ENCODE measurements around the gene RHOH.
"Not testable (repeated sequence)": the region's sequence is repeated elsewhere in the genome, so short reads cannot be mapped to it uniquely, and the experiment has no call there.

The RHOH gene, protein sequence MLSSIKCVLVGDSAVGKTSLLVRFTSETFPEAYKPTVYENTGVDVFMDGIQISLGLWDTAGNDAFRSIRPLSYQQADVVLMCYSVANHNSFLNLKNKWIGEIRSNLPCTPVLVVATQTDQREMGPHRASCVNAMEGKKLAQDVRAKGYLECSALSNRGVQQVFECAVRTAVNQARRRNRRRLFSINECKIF

DNA sequence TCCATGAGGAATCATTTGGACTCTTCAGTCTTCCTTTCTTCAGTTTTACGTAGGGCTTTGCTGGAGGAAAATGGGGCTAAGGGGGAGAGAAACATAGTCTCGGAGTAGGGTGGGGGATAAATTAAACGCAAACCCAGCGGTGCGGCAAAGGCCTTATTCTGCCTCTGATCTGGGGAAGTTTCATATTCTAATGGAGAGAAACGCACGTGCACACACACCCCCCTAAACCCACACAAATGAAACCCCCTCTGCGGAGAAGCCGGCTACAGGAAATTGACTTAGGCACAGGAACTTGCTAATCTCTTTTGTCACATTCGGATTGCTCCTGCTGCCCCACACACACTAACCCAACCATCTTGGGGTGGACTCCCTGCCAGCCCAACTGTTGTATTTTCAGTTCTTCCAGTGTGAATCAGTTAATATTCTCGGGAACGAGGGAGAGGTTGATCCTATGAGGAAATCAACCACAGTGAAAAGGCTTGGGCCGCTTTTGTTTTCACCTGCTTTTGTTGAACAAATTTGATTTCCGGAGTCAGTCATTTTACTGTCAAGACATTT lies at the start of gene RHOH:
TSS of gene RHOH (plus strand) at position 308 of the 558 bp plus-strand sequence. CDS start 46,356 bp downstream, outside the sequence.
- peak; percentile 66 for DNase-seq

DNA sequence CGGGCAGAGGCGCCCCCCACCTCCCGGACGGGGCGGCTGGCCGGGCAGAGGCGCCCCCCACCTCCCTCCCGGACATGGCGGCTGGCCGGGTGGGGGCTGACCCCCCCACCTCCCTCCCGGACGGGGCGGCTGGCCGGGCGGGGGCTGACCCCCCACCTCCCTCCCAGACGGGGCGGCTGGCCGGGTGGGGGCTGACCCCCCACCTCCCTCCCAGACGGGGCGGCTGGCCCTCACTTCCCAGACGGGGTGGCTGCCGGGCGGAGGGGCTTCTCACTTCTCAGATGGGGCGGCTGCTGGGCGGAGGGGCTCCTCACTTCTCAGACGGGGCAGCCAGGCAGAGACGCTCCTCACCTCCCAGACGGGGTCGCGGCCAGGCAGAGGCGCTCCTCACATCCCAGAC lies 49.3 kb upstream of the RHOH start:
- not testable (repeated sequence) for DNase-seq

DNA sequence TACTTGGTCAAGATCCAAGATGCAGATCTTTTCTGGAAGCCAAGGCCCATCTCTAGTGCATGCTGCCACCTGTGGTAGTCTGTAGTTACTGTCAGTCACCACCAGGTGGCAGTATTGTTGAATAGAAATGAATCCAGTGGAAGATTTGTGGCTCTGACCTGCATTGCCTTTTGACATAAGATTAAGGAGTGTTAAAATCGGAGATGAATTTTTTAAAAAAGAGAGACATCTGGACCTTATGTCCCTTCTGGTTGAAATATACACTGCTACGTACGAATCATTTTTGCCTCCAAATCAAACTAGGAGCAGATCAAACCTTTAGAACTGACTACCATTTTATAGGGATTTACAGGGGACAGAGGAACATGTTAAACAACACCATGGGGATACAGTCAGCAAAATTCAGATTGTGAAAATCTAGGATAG lies 46.9 kb upstream of the RHOH start:
- DNase-seq = peak; percentile 81

DNA sequence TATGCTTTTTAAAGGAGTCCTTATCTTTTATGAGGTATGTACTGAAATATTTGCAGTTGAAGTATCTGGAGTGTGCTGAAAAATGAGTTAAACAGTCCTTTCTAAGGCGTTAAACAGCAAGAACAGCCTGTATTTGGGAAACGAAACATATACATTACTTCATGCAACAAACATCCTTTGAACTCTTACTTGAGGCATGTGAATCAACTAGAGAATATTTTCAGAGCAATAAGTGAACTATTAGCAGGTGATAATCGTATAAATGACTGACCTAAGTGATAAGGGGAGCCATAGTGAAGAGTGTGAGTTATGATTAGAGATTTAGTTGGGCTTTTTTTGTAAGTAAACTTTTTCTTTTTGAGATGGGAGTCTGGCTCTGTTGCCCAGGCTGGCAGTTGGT lies 45.9 kb upstream of the RHOH start:
- DNase-seq = no peak

DNA sequence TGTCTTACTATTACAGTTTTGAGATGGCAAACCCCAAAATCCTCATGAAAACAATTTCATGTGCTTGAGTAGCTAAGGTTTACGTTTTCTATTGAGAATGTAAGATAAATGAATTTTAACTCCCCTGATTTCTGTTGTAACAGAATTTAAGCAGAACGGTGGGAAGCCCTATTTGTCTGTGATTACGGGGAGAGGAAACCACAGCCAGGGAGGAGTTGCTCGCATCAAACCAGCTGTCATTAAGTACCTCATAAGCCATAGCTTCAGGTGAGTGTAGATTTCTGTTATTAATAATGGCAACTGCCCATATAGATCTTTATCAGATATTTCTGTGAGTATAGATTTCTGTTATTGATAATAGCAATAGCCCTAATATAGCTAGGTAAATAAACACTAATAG lies 44.2 kb upstream of the RHOH start:
- DNase-seq = no peak

DNA sequence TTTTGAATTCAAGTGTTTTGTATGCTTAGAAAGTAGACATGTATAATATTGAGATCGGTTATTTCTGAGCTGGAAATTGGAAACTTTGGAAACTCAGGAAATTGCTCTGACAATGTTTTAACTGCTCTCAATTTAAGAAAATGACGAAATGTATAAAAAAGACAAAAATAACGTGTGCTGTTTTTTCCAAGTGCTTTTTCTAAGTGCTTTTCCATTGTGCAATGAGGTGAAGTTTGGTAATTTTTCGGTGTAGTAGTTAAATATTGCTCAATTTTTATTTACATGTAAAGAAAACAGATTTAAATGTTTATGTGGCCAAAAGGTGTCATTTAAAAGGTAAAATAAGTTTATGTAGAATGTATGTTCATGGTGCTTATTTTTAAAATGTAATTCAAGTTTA lies 39.4 kb upstream of the RHOH start:
- no peak for DNase-seq

DNA sequence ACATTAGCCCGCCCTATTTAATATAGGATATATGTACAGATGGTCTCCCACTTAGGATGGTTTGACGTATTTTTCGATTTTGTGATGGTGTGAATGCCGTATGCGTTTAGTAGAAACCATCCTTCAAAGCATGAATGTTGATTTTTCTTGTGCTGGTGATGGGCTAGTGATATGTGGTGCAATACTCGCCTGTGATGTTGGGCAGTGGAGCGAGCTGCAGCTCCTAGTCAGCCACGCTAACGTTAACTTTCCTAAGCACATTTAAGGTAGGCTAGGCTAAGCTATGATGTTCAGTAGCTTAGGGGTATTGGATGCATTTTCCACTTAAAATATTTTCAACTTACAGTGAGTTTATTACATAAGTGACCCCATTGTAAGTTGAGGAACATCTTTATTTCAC lies 36.6 kb upstream of the RHOH start:
- DNase-seq = no peak

DNA sequence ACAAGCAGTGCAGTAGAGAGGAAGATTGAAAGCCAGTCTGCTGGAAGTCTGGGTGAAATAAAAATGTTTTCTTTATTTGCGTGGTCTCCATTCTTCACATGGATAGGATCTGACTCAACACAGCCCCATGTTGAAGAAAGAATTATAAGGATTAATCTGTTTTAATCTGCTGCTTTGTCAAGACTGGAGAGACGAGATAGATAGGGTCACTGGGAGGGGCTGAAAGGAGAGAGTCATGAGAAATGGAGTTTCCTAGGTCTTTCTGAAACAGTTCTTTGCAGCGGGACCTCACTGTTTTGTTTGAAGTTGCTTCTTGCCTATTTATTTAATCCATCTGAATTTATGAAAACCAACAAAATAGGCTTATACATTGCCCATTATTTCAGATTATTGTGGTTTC lies 32.4 kb upstream of the RHOH start:
- no peak for DNase-seq

DNA sequence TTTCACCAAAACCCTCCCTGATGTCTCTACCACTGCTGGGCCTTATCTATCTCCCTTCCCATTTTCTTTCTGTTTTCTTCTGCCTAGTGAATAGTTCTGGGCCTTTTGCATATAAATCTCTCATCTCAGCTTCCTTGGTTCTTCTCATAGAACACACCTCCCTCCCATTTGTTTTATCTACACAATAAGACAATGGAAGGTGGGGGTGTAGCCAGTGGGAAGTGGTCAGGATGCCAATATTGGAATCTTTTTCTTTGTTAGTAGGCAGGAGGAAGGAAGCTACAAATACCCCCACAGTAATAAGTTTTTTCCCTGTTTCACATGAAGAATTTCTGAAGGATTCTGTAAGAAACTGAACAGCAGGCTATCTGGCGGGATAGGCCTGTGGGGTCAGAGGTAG lies 30.9 kb upstream of the RHOH start:
- DNase-seq = no peak

DNA sequence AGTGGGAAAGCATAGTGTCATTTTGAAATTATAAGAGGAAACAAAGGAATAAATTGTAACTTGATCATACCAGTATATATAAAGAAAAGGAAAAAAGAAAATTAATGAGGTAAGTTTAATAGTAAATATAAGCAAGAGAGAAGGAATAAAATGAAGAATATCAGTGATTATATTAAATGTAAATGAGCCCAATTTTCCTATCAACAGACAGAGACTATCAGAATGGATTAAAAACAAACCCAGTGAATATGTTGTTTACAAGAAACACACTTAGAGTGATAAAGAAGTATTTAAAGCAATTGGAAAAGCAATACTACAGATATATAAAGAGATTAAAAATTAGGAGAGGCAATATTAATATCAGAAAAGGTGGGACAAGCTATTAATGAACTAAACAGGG lies 28.8 kb upstream of the RHOH start:
- DNase-seq = no peak

DNA sequence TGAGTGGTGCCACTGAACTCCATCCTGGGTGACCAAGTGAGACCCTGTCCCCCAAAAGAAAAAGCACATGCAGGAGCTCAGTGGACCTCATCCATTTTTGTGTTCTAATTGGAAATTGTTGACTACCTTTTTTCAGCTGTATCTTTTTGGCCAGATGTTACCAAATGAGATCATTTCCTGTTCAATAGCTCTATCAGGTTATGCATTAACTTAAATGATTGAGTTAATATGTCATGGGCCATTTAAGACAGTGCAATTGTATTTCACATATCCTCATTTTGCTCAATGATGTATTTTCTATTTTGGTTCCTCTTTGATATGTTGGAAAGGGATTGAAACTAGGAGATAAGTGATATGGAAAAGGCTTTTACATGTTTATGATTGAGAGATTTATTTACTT lies 26.2 kb upstream of the RHOH start:
- no peak for DNase-seq

DNA sequence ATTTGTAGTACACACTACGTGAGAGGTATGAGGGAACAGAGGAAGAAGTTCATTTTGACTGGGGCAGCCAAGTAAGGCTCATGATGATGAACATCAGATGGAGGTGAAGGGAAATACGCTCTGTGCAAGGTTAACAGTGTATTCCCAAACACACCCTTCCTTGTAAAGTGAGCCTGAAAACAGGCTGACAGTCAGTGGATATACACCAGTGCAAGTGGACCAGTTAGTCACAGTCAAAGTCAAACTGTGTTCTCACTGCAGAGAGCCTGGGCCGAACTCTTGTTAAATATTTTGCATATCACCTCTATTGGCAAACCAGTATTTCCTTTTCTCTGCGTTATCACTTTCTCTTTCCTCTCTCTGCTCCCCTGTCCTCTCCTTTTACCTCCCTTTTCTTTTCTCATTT lies 23.4 kb upstream of the RHOH start:
- DNase-seq = no peak

DNA sequence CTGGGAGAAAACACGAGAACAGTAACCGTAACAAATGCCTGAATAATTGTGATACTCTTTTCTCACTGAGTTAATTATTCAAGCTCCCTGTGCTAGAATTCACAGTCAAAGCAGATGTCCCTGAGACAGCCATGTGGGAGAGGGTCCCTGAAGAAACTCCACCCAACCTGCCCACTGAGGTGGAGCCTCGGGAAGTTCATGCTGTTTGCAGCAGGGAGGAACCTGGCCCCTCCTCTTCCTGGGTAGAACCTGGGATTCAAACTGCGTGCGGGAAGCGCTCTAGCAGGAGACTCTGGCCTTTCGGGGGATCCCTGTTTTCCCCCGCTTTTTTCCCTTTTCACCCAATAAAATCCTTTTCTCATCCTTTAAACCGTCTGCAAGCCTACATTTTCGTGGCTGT lies 20.2 kb upstream of the RHOH start:
- DNase-seq = no peak

DNA sequence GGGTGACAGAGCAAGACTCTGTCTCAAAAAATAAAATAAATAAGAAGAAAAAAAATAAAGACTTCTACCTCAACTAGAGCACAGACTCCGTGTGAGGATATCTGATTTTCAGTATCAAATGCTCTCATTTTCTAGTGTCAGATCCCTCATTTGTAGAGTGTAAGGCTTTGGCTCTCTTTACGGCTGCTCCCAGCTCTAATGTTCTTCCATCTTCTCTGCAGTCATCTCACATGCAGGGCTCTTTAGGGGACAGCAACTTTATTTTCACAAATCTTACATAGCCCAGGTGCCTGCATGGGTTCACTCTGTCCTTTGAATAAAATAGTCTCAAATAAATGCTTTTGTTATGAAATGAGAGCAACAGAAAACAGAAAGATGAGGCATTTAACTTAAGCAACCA lies 19.2 kb upstream of the RHOH start:
- DNase-seq = no peak

DNA sequence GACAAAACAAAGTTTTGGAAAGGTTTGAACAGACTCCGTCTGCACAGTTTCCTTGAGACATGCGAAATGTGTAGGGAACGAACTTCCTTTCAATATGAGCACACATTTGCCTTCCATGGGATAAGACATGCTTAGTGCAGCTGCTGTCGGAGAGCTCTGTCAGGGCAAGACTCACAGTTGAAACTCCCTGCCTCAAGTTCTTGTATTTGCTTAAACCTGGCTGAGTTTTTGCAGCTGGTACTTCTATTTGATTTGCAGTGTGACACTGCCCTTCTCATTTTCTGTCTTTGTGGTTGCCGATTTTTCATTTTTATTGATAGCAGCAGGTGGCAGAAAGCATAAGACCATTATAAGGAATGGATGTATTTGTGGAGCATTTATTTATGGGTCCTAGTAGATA lies 18.2 kb upstream of the RHOH start:
- no peak for DNase-seq

DNA sequence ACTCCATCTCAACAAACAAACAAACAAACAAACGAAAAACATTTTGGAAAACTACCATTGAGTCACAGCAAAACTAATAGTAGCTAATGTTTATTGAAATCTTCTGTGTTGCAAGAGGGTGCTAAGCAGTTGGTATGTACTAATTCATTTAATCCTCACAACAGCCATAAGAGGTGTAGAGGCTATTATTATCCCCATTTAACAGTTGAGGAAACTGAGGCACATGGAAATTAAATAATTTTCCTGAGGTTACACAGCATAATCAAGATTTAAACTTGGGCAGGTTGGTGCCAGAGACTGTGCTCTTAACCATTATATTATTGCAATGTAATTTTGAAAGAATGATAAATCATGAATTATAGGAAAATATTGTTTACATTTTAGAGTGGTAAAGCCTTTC lies 17.5 kb upstream of the RHOH start:
- DNase-seq = no peak

DNA sequence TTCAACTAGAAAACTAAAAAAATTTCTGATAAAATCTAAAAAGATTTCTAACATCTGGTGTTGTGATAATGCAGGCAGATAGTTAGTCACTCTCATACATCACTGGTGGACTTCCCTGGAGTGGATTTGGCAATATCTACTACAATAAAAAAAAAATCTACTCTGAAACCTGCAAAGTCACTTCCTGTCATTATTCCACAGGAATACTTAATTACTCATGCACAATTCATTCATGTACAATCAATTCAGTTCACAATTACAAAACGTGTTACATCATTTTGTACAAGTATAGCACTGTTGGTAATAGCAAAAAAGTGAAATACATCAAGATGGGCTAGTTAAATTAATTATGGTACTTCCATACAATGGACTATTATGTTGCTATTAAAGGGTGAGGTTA lies 16.5 kb upstream of the RHOH start:
- DNase-seq = no peak

DNA sequence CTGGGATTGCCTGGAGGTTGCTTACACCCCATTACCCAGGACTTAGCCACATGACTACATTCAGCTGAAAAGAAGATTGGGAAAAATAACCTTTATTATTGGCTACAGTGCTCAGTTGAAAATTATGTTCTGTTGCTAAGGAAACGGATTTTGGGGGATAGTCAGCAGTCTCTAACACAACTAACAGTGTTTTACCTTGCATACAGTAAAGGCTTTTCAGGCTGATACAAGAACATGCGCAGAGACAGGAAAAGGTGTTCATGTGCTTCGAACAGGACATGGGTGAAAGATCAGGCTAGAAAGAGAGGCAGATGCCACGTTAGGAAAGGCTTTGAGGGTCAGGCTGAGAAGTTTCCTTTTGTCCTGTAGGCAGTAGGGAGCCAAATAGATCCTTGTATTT lies 14.8 kb upstream of the RHOH start:
- no peak for DNase-seq

DNA sequence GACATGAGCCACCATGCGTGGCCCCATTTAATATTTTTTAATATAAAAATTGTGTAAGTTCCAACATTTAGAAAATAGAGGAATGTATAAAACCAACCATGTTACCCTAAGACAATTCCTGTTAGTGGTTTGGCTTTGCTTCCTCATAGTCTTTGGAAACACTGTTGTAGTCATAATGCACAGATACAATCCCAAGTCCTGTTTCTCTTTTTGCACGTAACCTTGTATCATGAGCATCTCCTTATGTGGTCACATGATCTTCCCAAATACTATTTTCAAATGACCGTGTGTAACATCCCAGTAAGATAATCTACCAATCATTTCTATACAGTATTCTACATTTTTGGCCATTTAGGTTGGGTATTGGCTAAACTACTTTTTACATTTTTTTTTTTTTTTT lies 13.9 kb upstream of the RHOH start:
- DNase-seq = no peak

DNA sequence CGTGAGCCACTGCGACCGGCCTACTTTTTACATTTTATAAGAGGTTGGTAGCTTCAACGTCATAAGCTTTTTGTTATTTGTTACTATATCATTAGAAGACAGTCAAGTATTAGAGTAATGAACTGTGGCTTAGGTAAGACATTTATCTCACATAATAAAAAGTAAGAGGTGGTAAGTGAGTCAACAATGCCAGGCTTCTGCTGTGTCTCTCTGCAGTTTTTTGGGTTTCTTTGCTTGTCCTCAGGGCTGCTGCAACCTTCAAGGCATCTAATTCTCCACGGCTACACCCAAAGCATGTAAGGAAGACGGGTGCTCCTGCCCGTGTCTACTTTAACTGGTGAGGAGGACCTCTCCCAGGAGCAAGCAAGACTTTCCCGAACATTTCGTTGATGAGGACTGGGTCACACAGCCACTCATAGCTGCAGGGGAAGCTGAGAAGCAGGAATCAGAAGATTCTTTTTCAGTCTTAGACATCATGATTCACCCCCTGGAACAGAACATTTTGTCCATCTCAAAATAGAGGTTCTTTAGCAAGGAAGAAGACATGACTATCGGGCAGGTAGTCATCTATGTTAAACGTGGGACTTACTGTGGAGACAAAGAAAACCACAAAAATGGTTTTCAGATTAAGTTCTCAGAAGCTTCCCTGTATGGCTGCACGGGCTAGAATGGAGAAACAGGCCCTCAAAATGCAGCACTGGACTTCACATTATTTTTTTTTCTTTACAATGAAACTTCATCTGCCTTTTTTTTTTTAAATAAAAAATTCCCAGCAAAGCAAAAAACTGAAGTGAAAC lies 13.0 kb upstream of the RHOH start:
- no peak for DNase-seq

DNA sequence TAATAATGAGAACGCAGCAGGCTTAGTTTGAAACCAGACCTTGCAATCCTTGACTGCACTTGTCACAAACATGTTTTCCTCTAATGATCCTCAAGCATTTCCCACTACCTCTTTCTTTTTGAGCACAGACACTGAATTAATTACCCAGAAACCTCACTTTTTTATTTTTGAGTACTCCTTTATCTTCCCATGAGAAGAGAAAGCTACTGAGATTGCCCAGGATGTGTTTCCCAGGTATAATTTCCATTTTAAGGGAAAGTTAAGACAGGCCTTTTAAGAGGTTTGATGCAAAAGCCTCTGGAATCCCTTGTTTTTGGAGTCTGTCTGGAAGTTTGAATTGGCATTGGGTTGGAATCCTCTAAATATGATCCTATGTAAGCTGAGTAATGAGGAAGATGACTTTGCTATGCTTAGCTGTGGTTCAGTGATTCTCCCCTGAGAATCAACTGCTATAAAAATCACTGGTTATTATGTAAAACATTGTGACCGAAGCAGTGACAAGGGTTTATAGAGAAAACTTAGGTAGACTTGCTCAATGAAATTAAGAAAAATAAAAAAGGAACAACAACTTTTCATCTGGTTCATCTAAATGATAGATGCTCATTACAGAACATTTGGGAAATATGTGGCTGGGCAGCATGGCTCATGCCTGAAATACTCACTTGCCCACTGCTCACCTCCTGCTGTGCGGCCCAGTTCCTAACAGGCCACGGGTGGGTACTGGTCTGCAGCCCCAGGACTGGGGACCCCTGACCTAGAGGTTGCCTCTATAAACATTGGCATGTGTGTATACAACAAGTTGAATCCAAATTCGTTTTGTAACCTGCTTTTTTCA lies 10.8 kb upstream of the RHOH start:
- no peak for DNase-seq

DNA sequence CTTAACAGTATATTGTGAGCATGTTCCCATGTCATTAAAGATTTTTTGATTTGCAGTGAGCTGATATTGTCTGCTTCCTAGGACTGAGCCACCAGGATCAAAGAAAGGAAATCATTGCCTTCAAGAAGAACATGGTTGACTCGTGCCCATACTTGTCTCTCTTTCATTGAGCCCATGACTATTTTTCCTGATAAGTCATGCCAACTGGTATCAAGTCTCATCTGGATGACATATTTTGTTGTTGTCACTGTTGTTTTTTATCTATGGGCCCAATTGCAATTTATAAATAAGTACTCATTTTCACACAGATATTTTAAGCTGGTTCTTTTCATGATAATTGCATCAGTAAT lies 10.2 kb upstream of the RHOH start:
- DNase-seq = no peak

DNA sequence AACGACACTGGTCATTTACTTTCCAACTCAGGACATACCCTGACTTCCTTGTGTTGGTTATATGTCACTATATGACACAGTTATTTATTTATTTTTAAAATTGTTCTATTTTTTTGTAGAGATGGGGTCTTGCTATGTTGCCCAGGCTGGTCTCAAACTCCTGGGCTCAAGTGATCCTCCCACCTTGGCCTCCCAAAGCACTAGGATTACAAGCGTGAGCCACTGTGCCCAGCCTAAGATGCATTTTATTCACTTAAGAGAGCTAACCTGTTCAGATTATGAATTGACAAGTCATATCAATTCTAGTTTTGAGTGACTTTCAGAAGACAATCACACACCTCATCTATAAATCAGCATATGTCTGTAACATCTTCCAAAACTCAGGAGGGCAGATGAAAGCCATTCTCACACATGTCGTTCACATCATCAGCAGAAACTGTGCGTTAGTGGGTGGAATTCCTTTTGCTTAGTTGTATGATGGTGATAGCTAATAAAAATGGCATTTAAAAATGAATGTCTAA lies 9.4 kb upstream of the RHOH start:
- no peak for DNase-seq

DNA sequence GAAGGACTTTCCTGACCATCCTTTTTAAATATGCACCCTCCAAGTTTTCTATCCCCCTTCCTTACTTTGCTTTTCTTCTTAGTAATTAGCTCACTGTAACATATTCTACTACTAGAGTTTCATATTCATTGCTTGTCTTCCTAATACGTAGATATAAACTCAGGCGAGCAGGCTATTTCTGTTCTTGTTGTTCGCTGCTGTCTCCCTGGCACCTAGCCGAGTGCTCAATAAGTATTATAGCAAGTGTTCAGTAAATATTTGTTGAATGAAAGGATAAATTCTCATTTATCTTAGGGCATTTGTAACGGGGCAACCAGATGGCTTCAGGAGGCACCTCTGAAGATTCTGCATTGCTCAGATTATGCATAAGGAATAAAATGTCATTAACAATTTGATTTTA lies 6.8 kb upstream of the RHOH start:
- no peak for DNase-seq
